Brain microvascular endothelial cell (primary cell): ENCODE data around the gene PPM1E.
"Not testable (repeated sequence)": the region's sequence is repeated elsewhere in the genome, so short reads cannot be mapped to it uniquely, and the experiment has no call there.

Experiments
- DNase-seq: peaks from one replicate; pipeline ENCODE4 v3.0.0-alpha.2; 2020
- H3K27ac ChIP-seq: fragments of 250-450 bp; sonication (Bioruptor Pico); 2 replicates; pipeline ENCODE4 v1.5.1; 2020; ENCODE audit warnings: mild to moderate bottlenecking, moderate library complexity
- H3K27me3 ChIP-seq: fragments of 250-450 bp; sonication (Bioruptor Pico); replicated peaks from 2 replicates; pipeline ENCODE4 v1.5.1; 2020; ENCODE audit warnings: mild to moderate bottlenecking
- H3K36me3 ChIP-seq: fragments of 250-450 bp; sonication (Bioruptor Pico); replicated peaks from 2 replicates; pipeline ENCODE4 v1.5.1; 2020; ENCODE audit warnings: mild to moderate bottlenecking
- H3K4me3 ChIP-seq: 2 replicates; pipeline ENCODE4 v1.5.1; 2011; ENCODE audit warnings: low read depth, mild to moderate bottlenecking, control low read depth, low read length, moderate library complexity
- in situ Hi-C: cut with HindIII; loops from 2 replicates; pipeline ENCODE4 v1.10.0; 2017; ENCODE audit warnings: low sequenced_read_pairs, low pct_ligation_motif_present
- TF ChIP-seq, protein P1 (sequence below): IDR thresholded peaks from 2 replicates; pipeline ENCODE4 v1.5.1; 2011; ENCODE audit warnings: low read depth, mild to moderate bottlenecking, moderate library complexity, low read length, control low read depth, inconsistent platforms; ENCODE audit errors: missing control alignments

The PPM1E gene

DNA sequence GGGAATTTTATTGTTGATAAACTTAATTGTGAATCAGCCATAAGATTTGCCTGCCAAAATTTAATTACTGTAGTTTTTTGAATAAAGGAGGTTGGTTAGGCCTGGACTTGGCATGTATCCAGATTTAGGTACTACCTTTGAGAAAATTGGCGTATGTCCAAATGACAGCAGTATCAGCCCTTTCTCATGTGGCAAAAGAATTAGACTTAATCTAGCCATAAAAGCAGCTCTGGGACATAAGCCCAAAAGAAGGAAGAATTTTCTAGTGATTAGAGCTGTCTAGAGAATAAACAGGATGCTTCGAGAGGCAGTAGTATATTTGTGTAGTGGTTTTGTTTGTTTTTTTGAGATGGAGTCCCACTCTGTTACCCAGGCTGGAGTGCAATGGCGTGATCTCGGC is 27.7 kb downstream of the PPM1E start:
- Histone ChIP-seq H3K27me3 (no peaks in the 10 kb centered on the region), H3K27ac (no peak overlapping the region), H3K36me3 (no peaks in the 10 kb centered on the region), H3K4me3 (no peak overlapping the region)
- TF ChIP-seq, protein P1, sequence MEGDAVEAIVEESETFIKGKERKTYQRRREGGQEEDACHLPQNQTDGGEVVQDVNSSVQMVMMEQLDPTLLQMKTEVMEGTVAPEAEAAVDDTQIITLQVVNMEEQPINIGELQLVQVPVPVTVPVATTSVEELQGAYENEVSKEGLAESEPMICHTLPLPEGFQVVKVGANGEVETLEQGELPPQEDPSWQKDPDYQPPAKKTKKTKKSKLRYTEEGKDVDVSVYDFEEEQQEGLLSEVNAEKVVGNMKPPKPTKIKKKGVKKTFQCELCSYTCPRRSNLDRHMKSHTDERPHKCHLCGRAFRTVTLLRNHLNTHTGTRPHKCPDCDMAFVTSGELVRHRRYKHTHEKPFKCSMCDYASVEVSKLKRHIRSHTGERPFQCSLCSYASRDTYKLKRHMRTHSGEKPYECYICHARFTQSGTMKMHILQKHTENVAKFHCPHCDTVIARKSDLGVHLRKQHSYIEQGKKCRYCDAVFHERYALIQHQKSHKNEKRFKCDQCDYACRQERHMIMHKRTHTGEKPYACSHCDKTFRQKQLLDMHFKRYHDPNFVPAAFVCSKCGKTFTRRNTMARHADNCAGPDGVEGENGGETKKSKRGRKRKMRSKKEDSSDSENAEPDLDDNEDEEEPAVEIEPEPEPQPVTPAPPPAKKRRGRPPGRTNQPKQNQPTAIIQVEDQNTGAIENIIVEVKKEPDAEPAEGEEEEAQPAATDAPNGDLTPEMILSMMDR: no peak
- no peak for DNase-seq
- in situ Hi-C loops: no loop called here

DNA sequence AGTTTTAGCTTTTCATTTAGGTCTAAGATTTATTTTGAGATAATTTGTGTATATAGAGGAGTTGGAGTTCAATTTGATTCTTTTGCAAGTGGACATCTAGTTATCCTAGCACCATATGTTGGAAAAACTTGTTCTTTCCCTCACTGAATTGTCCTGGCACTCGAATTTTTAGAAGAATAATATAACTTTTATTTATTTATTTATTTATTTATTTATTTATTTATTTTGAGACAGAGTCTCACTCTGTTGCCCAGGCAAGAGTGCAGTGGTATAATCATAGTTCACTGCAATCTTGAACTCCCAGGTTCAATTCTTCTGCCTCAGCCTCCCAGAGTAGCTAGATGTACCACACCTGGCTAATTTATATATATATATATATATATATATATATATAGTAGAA is 29.4 kb downstream of the PPM1E start:
- H3K27ac ChIP-seq: no peak overlapping the region
- H3K36me3 ChIP-seq: no peaks in the 10 kb centered on the region
- no peaks in the 10 kb centered on the region for H3K27me3 ChIP-seq
- no peak overlapping the region for H3K4me3 ChIP-seq
- DNase-seq: no peak
- TF ChIP-seq, protein P1: no peak
- in situ Hi-C loops: no loop called here

DNA sequence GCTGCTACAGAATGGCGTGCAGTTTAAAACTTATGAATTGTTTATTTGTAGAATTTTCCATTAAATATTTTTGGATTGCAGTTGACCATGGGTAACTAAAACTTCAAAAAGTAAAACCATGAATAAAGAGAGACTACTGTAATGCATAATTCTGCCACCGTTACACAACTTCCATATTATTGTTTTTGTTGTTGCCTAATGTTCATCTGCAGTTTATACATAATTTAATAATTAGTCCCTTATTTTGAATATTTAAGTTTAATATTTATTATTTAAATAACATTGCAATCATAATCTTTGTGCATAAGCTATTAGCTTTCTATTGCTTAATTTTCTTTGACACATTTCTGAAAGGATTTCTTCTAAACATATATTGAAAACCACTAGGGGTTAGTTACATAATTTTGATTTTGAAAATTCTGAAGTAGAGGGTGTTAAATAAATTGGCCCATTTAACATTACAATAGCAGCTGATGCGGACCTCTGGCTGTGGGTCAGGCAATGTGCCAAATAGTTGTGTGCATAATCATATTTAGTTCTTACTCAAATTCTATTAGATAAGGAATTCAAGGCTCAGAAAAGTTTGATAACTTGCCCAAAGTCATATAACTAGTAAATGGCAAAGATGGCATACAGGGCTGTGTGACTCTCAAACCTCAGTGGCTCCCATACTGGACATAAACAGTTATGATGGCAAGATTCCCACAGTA is 31.1 kb downstream of the PPM1E start:
- in situ Hi-C loops: no loop called here
- peak; percentile 91 for DNase-seq
- Histone ChIP-seq H3K27ac (peak overlapping the region; percentile 82), H3K36me3 (no peaks in the 10 kb centered on the region), H3K27me3 (no peaks in the 10 kb centered on the region), H3K4me3 (no peak overlapping the region)
- TF ChIP-seq, protein P1: no peak

DNA sequence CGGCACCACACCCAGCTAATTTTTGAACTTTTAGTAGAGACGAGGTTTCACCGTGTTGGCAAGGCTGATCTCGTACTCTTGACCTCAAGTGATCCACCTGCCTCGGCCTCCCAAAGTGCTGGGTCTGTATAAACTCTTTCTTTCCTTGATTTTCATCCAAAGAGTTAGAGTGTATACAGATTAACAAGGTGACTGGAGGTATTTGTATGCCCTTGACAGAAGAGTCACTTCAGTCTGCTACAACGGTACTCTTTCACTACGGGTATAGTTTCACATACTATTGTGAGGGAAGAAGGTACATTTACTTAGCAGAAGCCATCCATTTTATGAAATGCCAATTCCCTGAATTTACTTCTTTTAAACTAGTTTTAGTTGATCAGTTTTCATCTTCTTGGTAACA is 32.5 kb downstream of the PPM1E start:
- Histone ChIP-seq H3K27me3 (no peaks in the 10 kb centered on the region), H3K4me3 (no peak overlapping the region), H3K36me3 (no peaks in the 10 kb centered on the region), H3K27ac (no peak overlapping the region)
- TF ChIP-seq, protein P1: no peak
- in situ Hi-C loops: no loop called here
- DNase-seq: no peak

DNA sequence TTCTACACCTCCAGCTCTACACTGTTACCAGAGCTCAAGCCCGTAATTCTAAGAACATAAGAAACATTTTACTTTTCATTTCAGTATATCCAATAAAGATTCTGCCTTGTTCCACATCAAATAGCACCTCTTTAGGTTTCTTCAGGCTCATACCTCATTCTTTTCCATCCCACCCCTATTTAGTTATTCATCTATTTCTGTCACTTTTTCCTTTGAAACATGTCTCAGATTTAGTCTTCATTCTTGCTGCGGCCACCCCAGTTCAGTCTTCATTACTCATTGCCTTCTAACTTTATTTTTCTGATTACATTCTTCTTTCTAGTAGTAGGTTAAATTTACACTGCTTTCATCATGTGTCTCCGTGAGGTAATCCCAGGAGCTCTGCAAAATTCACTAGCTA is 33.5 kb downstream of the PPM1E start:
- H3K27ac ChIP-seq: no peak overlapping the region
- in situ Hi-C loops: no loop called here
- TF ChIP-seq, protein P1: no peak
- no peaks in the 10 kb centered on the region for H3K36me3 ChIP-seq
- H3K4me3 ChIP-seq: no peak overlapping the region
- no peaks in the 10 kb centered on the region for H3K27me3 ChIP-seq
- no peak for DNase-seq

DNA sequence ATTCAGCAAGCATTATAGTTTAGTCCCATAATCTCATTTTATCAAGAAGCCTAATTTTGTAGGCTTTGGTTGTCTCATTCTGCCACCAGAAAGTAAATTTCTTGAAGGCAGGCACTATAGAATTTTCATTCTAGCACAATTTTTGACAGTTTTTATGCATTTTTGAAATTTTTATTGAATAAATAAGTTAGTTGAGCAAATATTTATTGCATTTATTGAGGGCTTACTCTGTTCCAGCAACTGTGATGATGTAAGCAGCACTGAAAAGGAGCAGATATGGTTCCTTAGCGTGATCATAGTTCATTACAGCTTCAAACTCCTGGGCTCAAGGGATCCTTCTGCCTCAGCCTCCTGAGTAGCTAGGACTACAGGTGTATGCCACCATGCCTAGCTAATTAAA is 34.2 kb downstream of the PPM1E start:
- no peak for DNase-seq
- H3K36me3 ChIP-seq: no peaks in the 10 kb centered on the region
- TF ChIP-seq, protein P1: no peak
- H3K27ac ChIP-seq: no peak overlapping the region
- H3K4me3 ChIP-seq: no peak overlapping the region
- no peaks in the 10 kb centered on the region for H3K27me3 ChIP-seq
- in situ Hi-C loops: no loop called here

DNA sequence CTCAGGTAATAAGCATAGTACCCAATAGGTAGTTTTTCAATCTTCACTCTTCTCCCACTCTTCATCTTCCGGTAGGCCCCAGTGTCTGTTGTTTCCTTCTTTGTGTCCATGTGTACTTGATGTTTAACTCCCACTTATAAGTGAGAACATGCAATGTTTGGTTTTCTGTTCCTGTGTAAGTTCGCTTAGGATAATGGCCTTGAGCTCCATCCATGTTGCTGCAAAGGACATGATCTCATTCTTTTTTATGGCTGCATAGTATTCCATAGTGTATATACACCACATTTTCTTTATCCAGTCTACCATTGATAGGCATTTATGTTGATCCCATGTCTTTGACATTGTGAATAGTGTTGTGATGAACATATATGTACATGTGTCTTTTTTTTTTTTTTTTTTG is 38.9 kb downstream of the PPM1E start:
- H3K36me3 ChIP-seq, DNase-seq, H3K27ac ChIP-seq, in situ Hi-C loops, H3K4me3 ChIP-seq, H3K27me3 ChIP-seq: not testable (repeated sequence)
